Activated T-cell treated with anti-CD3 and anti-CD28 coated beads, Interleukin-2, amount 50 U/mL, for 72 hours (primary cell): ENCODE data around the gene ZP4. TPM values are rescaled to one million over a fixed set of nuclear protein-coding genes. Genes with fewer than 3 reads are reported as not detected.

Source experiments
- ATAC-seq, 2 donors: fragments of 150-1000 bp; cut with Tn5 transposase; replicated peaks in 1 of 2; 2 replicates each; pipeline ENCODE4 v1.10.0; 2021; ENCODE audit warnings: moderate library complexity in 2 of 2, mild to moderate bottlenecking in 1 of 2
- DNase-seq, 2 donors: peaks; one replicate each; pipeline ENCODE4 v3.0.0; 2021 to 2022; ENCODE audit warnings: mixed read lengths in 1 of 2
- H3K27ac Mint-ChIP-seq: one replicate; pipeline ENCODE4 v1.8.0; 2022; ENCODE audit warnings: mild to moderate bottlenecking, moderate library complexity, mixed read lengths
- H3K27me3 Mint-ChIP-seq: one replicate; pipeline ENCODE4 v1.8.0; 2022; ENCODE audit warnings: low read depth, mixed read lengths
- H3K36me3 Mint-ChIP-seq, 2 donors: one replicate each; pipeline ENCODE4 v1.8.0; 2022; ENCODE audit warnings: mixed read lengths in 2 of 2, mild to moderate bottlenecking in 1 of 2; ENCODE audit not compliant: insufficient read depth in 2 of 2
- H3K4me1 Mint-ChIP-seq: one replicate; pipeline ENCODE4 v1.8.0; 2022; ENCODE audit warnings: low read depth, mixed read lengths
- H3K4me3 Mint-ChIP-seq, 2 donors: one replicate each; pipeline ENCODE4 v1.8.0; 2022; ENCODE audit warnings: mild to moderate bottlenecking in 2 of 2, mixed read lengths in 2 of 2, moderate library complexity in 2 of 2
- H3K9me3 Mint-ChIP-seq, 2 donors: one replicate each; pipeline ENCODE4 v1.8.0; 2022; ENCODE audit warnings: mixed read lengths in 2 of 2
- total RNA-seq, 2 donors: library from RNA; stranded (reverse); gene quantifications; one replicate each; pipeline ENCODE4 v1.2.3, GENCODE V29; 2022

Gene ZP4
- total RNA-seq, 2 donors from 2014 or later, result not detected

DNA sequence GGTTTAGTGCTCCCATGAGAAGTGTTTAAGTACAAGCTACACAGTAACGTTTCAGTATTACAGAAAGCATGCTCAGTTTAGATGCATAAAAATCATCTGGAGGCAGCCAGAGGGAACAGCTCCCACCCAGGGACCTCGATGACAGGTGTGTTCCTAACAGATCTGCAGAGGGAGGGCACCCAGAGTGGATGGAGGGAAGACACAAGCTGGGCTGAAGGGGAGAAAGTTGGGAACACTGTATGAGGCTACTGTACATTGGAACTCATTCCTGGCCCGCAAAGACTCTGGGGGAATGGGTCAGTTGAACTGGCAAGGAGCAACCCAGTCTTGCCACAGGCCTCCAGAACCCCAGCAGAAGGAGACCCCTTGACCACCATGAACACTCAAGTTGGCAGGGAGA, 52.4 kb downstream of the ZP4 start:
- Mint-ChIP-seq H3K36me3 (no peaks in the 10 kb centered on the region), H3K27ac (no peak overlapping the region), H3K4me3 (no peak overlapping the region), H3K4me1 (no peaks in the 10 kb centered on the region), H3K27me3 (no peaks in the 10 kb centered on the region), H3K9me3 (peaks cover 0 to 10% of the 10 kb centered on the region in 2 donors)
- ATAC-seq (no peak), DNase-seq (no peak)

DNA sequence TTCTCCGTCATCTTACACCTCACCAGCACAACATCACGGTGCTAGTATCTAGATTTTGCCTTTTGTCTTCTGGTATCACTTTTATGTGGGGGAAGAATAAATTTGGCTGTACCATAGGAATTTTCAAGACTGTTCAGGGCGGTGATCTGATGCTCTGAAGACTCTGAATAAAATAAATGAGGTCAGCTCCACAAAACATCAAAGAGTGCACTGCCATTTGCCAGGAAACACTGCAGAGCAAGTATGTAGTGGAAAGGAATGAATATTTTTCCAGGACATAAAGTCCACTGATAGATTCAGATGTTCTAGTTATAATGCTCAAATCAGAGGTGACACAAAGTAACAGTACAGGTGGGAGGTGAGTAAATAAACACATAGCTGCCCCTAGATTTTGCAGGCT, 56.3 kb downstream of the ZP4 start:
- Mint-ChIP-seq H3K9me3 (peaks cover 0 to 3% of the 10 kb centered on the region in 2 donors), H3K27ac (no peak overlapping the region), H3K4me1 (no peaks in the 10 kb centered on the region), H3K4me3 (no peak overlapping the region), H3K36me3 (no peaks in the 10 kb centered on the region), H3K27me3 (no peaks in the 10 kb centered on the region)
- no peak for DNase-seq
- no peak for ATAC-seq

DNA sequence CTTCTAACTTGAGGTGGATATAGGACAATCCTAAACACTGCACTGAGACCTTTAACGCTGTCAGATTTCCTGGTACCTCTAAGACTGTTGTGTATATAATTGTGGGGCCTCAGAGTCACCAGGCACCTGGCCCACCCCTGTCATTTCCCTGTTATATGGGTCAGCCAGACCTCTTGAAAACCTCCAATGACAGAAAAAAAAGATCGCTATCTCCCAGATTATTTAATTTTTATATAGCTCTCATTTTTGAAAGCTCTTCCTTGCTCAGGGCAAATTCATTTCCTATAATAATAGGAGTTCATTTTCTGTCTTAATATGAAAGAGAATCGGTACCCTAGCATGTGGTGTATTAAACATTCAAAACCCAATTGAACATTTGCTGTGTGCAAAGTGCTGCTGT, 56.7 kb downstream of the ZP4 start:
- H3K9me3 Mint-ChIP-seq, result peaks cover 0 to 3% of the 10 kb centered on the region in 2 donors
- no peak overlapping the region for H3K27ac Mint-ChIP-seq
- DNase-seq, result no peak
- H3K4me1 Mint-ChIP-seq, result no peaks in the 10 kb centered on the region
- H3K36me3 Mint-ChIP-seq, result no peaks in the 10 kb centered on the region
- no peak for ATAC-seq
- H3K4me3 Mint-ChIP-seq, result no peak overlapping the region
- no peaks in the 10 kb centered on the region for H3K27me3 Mint-ChIP-seq

DNA sequence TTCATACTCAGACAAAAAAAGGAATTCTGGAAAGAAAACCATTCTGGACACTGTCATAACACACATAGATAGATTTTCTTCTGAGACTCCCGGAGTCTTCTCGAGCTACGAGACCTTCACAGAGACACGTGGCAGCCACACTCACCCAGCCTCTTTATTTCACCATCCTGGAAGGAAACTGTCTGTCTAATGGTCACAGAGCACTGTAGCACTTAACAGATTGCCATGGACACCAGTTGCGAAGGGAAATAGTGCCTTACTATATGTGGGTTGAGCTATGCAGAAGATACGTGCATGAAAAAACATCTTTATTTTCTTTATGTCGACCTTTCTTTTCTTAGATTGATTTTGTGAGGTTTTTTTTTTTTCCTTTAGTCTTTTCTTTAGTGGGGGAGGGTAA, 57.9 kb downstream of the ZP4 start:
- no peaks in the 10 kb centered on the region for H3K27me3 Mint-ChIP-seq
- H3K4me1 Mint-ChIP-seq, result no peaks in the 10 kb centered on the region
- no peak overlapping the region for H3K4me3 Mint-ChIP-seq
- peaks cover 0 to 5% of the 10 kb centered on the region in 2 donors for H3K9me3 Mint-ChIP-seq
- no peak overlapping the region for H3K27ac Mint-ChIP-seq
- ATAC-seq (no peak), DNase-seq (no peak)
- H3K36me3 Mint-ChIP-seq, result no peaks in the 10 kb centered on the region
